NCI-H1417 (cell line): Measurements from ENCODE around the gene CFAP45.

Experiments
- DNase-seq, 3 experiments: peaks; one replicate each; lab custom pipeline; 2025; lab: John Stamatoyannopoulos, UW

CFAP45 gene

DNA sequence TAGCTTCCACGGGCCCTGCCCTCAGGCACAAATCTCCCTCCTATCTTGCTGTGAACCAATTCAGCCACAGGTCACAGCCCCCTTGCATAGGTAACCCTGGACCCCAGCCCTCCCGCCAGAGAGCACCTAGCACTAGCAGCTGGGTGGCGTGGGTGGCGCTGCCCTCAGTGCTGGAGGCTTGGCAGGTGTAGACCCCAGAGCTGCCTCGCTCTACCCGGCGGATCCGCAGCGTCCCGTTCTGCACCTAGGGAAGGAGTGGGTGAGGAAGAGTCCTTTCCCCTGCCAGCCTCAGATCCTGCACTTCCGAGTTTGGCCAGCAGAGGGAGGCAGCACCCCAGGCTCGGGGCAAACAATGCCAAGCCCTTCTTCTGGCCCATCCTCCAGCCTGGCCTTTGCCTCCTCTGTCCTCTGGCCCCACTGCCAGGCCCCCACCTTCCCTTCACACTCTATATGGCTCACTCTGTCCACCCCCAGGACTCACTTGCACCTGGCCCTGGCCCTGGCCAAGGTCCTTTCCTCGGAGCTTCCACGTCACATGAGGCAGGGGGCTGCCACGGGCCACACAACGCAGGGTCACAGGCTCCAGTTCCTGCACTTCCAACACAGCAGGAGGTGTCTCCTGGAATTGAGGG lies 36.4 kb upstream of the CFAP45 start:
- peak; percentile 64 to 88 (median 79) for DNase-seq

GRCh38 chr1:159935719-159936272 lies 35.8 kb upstream of the CFAP45 start:
- DNase-seq, result no peak

DNA sequence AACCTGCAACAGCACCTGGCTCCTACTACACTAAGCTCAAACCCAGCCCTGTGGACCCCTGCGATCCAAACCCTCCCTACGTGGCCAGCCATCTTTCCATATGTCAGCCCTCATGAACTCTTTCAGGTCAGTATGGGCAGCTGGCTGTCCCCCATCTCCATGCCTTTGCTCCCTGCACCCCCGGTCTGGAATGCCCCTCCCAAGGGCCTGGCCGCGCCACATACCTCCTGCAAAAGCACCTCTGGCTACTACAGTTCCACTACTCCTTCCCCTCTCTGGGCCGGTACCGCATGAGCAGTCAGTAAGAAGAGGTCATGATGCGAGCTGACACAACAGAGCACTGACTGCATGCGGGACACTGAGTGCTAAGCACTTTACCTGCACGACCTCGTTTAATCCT lies 35.3 kb upstream of the CFAP45 start:
- DNase-seq, result no peak

GRCh38 chr1:159934136-159935039 lies 34.4 kb upstream of the CFAP45 start:
- DNase-seq, result no peak

DNA sequence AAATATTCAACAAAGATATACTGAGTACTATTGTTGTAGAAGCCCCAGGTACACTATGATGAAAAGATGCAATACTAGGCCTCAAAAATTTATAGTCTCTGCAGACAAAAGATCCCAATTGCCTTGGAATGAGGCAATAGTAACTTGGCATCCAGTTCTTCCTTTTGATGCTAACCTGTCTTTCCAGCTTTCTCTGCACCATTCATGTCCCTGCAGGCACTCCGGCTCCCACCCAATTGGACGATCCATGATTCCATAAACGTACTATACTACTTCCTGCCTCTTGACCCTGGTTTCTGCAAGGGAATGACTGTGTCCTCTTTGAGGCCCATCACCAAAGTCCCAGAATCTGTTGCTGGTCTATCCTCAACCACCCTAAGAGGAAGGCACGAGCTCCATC lies 33.4 kb upstream of the CFAP45 start:
- DNase-seq, result no peak

- DNase-seq, result no peak
Observed at GRCh38 chr1:159932296-159933285, 32.6 kb upstream of the CFAP45 start.

- no peak for DNase-seq
Observed at GRCh38 chr1:159931795-159932173, 31.8 kb upstream of the CFAP45 start.

- DNase-seq, result no peak
Observed at GRCh38 chr1:159931101-159931794, 31.3 kb upstream of the CFAP45 start.

DNA sequence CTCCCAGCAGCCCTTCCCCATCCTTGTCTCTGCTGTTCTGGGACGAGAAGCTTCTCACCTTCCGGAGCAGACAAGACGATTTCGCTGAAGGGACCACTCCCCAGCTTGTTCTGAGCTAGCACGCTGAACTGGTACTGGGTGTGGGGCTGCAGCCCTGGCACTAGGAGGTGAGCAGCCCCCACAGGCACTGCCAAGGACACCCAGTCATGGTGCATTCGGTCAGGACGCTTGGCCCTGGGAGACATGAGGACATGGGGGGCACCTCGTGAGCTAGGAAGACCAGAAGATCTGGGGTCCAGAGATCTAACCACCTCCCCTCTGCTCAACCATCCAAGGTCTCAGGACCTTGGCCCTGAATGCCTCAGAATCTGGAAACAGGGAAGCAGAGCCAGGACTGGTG lies 30.7 kb upstream of the CFAP45 start:
- DNase-seq, result no peak

- DNase-seq, result no peak
Observed at GRCh38 chr1:159930216-159930615, 30.3 kb upstream of the CFAP45 start.

- DNase-seq, result no peak
Observed at GRCh38 chr1:159929155-159930051, 29.4 kb upstream of the CFAP45 start.

DNA sequence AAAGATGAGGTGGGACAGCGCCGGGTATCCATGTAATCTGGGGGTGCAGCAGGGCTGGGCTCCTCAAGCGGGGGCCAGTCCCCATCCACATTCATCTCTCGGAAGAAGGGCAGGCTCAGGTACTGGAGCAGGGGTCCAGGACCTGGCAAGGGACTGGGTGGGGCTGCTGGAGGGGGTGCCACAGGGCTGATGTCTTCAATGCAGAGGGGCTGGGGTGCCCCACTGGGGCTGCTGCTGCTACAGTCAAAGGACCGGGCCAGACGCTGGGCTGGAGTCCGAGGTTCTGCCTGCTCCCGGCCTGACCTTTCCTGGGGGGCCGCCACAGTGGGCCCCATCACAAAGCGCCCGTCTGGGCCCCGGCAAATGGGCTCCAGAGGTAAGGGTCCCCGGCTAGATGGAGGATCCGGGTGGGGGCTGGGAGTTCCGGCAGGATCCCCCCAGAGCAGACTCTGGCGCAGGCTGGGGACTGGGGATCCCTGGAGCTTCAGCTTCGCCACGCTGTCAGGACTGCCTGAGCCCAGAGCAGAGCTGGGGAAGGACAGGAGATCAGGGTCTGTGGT lies 28.6 kb upstream of the CFAP45 start:
- DNase-seq, result no peak

GRCh38 chr1:159927849-159928431 lies 28.0 kb upstream of the CFAP45 start:
- DNase-seq, result no peak

GRCh38 chr1:159927211-159927848 lies 27.4 kb upstream of the CFAP45 start:
- no peak for DNase-seq

- peak in 1 of 3 experiments; percentile 34 for DNase-seq
Observed at GRCh38 chr1:159925719-159926078, 25.7 kb upstream of the CFAP45 start.

- peak; percentile 79 to 90 (median 80) for DNase-seq
Observed at GRCh38 chr1:159924791-159925718, 25.1 kb upstream of the CFAP45 start, which contains the start of gene TAGLN2. Gene TAGLN2 (minus strand): TSS chr1:159925507. CDS start chr1:159920509, 4,998 bp downstream.

- DNase-seq, result peak in 2 of 3 experiments; percentile 79 to 80
Observed at GRCh38 chr1:159924025-159924790, 24.2 kb upstream of the CFAP45 start.
